Fibroblast of lung (primary cell): ENCODE results near the gene ECEL1. TPM values are rescaled to one million over a fixed set of nuclear protein-coding genes. Genes with fewer than 3 reads are reported as not detected.

Source experiments
- DNase-seq, 2 donors: peaks; one replicate each; pipeline versions ENCODE4 v3.0.0 to v3.0.0-alpha.2; 2010; ENCODE audit warnings: low read depth in 2 of 2
- H2AFZ ChIP-seq: 2 replicates; pipeline ENCODE4 v1.5.1; 2012; ENCODE audit warnings: low read length, control low read depth, inconsistent platforms
- H3K27ac ChIP-seq: 2 replicates; pipeline ENCODE4 v1.5.1; 2011; ENCODE audit warnings: low read length, control low read depth; ENCODE audit not compliant: insufficient read depth
- H3K27me3 ChIP-seq: 2 replicates; pipeline ENCODE4 v1.5.1; 2011; ENCODE audit warnings: mild to moderate bottlenecking, low read length; ENCODE audit not compliant: control insufficient read depth, insufficient read depth
- H3K36me3 ChIP-seq: 2 replicates; pipeline ENCODE4 v1.5.1; 2011; ENCODE audit warnings: low read length; ENCODE audit not compliant: control insufficient read depth, insufficient read depth
- H3K4me1 ChIP-seq: 2 replicates; pipeline ENCODE4 v1.5.1; 2011; ENCODE audit warnings: low read length; ENCODE audit not compliant: control insufficient read depth, insufficient read depth; ENCODE audit errors: extremely low read depth
- H3K4me2 ChIP-seq: 2 replicates; pipeline ENCODE4 v1.5.1; 2011; ENCODE audit warnings: low read length, control low read depth; ENCODE audit not compliant: insufficient read depth; ENCODE audit errors: extremely low read depth
- H3K4me3 ChIP-seq, 4 experiments: fragments of 200-600 bp in 1 of 4; sonication (generic) in 1 of 4; replicated peaks in 1 of 4; 2 replicates each; pipeline ENCODE4 v1.5.1; 2011 to 2016; ENCODE audit warnings: low read length in 4 of 4, low read depth in 3 of 4, mild to moderate bottlenecking in 3 of 4, control low read depth in 2 of 4, inconsistent platforms in 1 of 4, mixed read lengths in 1 of 4; ENCODE audit not compliant: insufficient read depth in 1 of 4; ENCODE audit errors: control extremely low read depth in 1 of 4
- H3K79me2 ChIP-seq: 2 replicates; pipeline ENCODE4 v1.5.1; 2012; ENCODE audit warnings: mild to moderate bottlenecking, low read length, inconsistent platforms; ENCODE audit not compliant: control insufficient read depth, insufficient read depth
- H3K9ac ChIP-seq: 2 replicates; pipeline ENCODE4 v1.5.1; 2011; ENCODE audit warnings: mild to moderate bottlenecking, low read length, control low read depth; ENCODE audit not compliant: insufficient read depth
- H3K9me3 ChIP-seq: 2 replicates; pipeline ENCODE4 v1.5.1; 2012; ENCODE audit warnings: low read depth, low read length; ENCODE audit not compliant: control insufficient read depth, insufficient read depth
- H4K20me1 ChIP-seq: 2 replicates; pipeline ENCODE4 v1.5.1; 2011; ENCODE audit warnings: low read length; ENCODE audit not compliant: control insufficient read depth, insufficient read depth; ENCODE audit errors: extremely low read depth
- EZH2 ChIP-seq: IDR thresholded peaks from 2 replicates; pipeline ENCODE4 v1.5.1; 2012; ENCODE audit warnings: low read length, control low read depth, mild to moderate bottlenecking; ENCODE audit errors: missing control alignments
- polyA plus RNA-seq, 2 donors: library from polyadenylated mRNA; depleted of rRNA in 1 of 2; stranded (reverse) in 1 of 2; unstranded in 1 of 2; fragments of >200 nt; gene quantifications; 2 replicates each; pipeline ENCODE4 v1.2.1, GENCODE V29; 2011 to 2012; ENCODE audit warnings: missing spikeins in 1 of 2
- total RNA-seq: library from RNA; depleted of rRNA; stranded (reverse); fragments of >200 nt; gene quantifications from 2 replicates; pipeline ENCODE4 v1.2.1, GENCODE V29; 2014
- TF ChIP-seq, protein P1 (sequence below), 2 donors: IDR thresholded peaks in 1 of 2; conservative IDR thresholded peaks in 1 of 2; 1 replicate in 1 of 2; 2 replicates in 1 of 2; pipeline ENCODE4 v1.5.1; 2011 to 2012; ENCODE audit warnings: low read length in 2 of 2, control low read depth in 1 of 2, inconsistent platforms in 1 of 2, low read depth in 1 of 2, mild to moderate bottlenecking in 1 of 2

The ECEL1 gene
- total and polyA plus RNA-seq, 2 donors (not counting 1 experiment from before 2014, with no cell fraction given): not detected

GRCh38 chr2:232483923-232484627 lies 3.6 kb downstream of the ECEL1 start:
- H3K4me2 ChIP-seq: no peak overlapping the region
- no peak overlapping the region for H3K27ac ChIP-seq
- peaks cover 21% of the 10 kb centered on the region for H3K27me3 ChIP-seq
- H3K36me3 ChIP-seq: no peaks in the 10 kb centered on the region
- no peak overlapping the region for H2AFZ ChIP-seq
- H3K9me3 ChIP-seq: no peaks in the 10 kb centered on the region
- H3K4me1 ChIP-seq: no peaks in the 10 kb centered on the region
- H3K4me3 ChIP-seq: no peak overlapping the region
- H4K20me1 ChIP-seq: no peaks in the 10 kb centered on the region
- no peak for TF ChIP-seq EZH2
- no peak overlapping the region for H3K9ac ChIP-seq
- DNase-seq: no peak
- no peaks in the 10 kb centered on the region for H3K79me2 ChIP-seq

DNA sequence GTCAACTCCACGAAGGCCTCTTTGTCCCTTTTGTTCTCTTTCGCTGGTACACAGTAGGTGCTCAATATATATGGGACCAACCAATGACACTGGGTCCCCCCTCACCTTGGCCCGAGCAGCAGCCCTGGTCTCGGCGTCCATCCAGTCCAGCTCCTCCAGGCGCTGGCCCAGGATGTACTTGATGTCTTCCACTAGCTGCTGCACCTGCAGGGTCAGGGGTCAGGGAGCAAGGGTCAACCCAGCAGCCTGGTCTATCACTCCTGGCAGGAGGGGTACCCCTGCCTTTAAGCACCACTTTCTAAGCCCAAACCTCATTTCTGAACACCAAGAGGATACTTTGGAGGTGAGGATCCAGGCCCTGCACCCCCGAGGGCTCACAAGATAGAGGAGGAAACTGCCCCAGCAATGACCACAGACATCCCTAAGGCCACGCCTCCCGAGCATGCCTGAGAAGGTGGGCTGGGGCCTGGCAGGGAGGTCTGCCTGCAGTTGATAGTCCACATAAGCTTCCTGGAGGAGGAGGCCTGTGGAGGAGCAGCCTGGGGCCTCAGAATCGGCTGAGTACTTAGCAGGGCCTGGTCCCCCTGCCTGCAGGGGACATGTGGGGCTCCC lies 4.2 kb downstream of the ECEL1 start:
- Histone ChIP-seq H3K9me3 (no peaks in the 10 kb centered on the region), H3K27ac (no peak overlapping the region), H3K4me1 (no peaks in the 10 kb centered on the region), H2AFZ (no peak overlapping the region), H3K4me2 (no peak overlapping the region), H3K9ac (no peak overlapping the region), H3K79me2 (no peaks in the 10 kb centered on the region), H3K27me3 (peaks cover 16% of the 10 kb centered on the region), H4K20me1 (no peaks in the 10 kb centered on the region), H3K4me3 (no peak overlapping the region), H3K36me3 (no peaks in the 10 kb centered on the region)
- TF ChIP-seq EZH2: no peak
- TF ChIP-seq, protein P1, sequence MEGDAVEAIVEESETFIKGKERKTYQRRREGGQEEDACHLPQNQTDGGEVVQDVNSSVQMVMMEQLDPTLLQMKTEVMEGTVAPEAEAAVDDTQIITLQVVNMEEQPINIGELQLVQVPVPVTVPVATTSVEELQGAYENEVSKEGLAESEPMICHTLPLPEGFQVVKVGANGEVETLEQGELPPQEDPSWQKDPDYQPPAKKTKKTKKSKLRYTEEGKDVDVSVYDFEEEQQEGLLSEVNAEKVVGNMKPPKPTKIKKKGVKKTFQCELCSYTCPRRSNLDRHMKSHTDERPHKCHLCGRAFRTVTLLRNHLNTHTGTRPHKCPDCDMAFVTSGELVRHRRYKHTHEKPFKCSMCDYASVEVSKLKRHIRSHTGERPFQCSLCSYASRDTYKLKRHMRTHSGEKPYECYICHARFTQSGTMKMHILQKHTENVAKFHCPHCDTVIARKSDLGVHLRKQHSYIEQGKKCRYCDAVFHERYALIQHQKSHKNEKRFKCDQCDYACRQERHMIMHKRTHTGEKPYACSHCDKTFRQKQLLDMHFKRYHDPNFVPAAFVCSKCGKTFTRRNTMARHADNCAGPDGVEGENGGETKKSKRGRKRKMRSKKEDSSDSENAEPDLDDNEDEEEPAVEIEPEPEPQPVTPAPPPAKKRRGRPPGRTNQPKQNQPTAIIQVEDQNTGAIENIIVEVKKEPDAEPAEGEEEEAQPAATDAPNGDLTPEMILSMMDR (conservative IDR thresholded peaks at IDR 0.05 in 1 of 2, IDR thresholded peaks at IDR 0.05 in 1 of 2; ENCODE audit: low read depth in 1 of 2, low read length in 2 of 2): no peak
- no peak for DNase-seq

GRCh38 chr2:232482301-232483238 lies 5.1 kb downstream of the ECEL1 start:
- H4K20me1 ChIP-seq: no peaks in the 10 kb centered on the region
- H3K27ac ChIP-seq: no peak overlapping the region
- no peak overlapping the region for H2AFZ ChIP-seq
- H3K4me3 ChIP-seq: no peak overlapping the region
- no peaks in the 10 kb centered on the region for H3K36me3 ChIP-seq
- no peaks in the 10 kb centered on the region for H3K4me1 ChIP-seq
- no peaks in the 10 kb centered on the region for H3K79me2 ChIP-seq
- peaks cover 13% of the 10 kb centered on the region for H3K27me3 ChIP-seq
- no peak for DNase-seq
- H3K9ac ChIP-seq: no peak overlapping the region
- H3K4me2 ChIP-seq: no peak overlapping the region
- H3K9me3 ChIP-seq: no peaks in the 10 kb centered on the region
- TF ChIP-seq EZH2: no peak
